K562 (cell line): Measurements from ENCODE around the gene SLC16A13. TPM values are rescaled to one million over a fixed set of nuclear protein-coding genes. Genes with fewer than 3 reads are reported as not detected.
A peak's percentile ranks its signal among the peaks of the same experiment; 100 is the strongest.

Source experiments
- ATAC-seq: fragments of 200-7000 bp; cut with Tn5 transposase; 3 replicates; pipeline ENCODE4 v1.9.1; 2020; ENCODE audit warnings: moderate library complexity
- BruUV-seq: library from RNA; stranded (reverse); fragments of 400-500 nt; replicated peaks from 2 replicates; lab custom pipeline; 2021; lab: Mats Ljungman, UMichigan
- CTCF ChIA-PET: fragments of 300-600 bp; formaldehyde crosslinking; extraction: SDS; loops from one replicate; lab custom pipeline; 2021; ENCODE audit warnings: low intra/inter-chr PET ratio; lab: Yijun Ruan, JAX
- POLR2A ChIA-PET: fragments of 300-600, 350-650 bp; sonication (Branson Sonifier 250); formaldehyde crosslinking; extraction: SDS; loops from one replicate; lab custom pipeline; 2021; ENCODE audit warnings: antibody characterized with exemption, inconsistent platforms; lab: Yijun Ruan, JAX
- DNase-seq, 4 experiments: peaks; one replicate each; pipeline versions ENCODE4 v3.0.0 to v3.0.0-alpha.2; 2011 to 2018; ENCODE audit warnings: low spot score in 3 of 4, mixed read lengths in 3 of 4; ENCODE audit errors: extremely low read depth in 1 of 4
- FAIRE-seq: peaks from 2 replicates; lab custom pipeline; 2011; peaks lifted over from hg19 to GRCh38; lab: Jason Lieb, UNC
- H2AFZ ChIP-seq: 2 replicates; pipeline ENCODE4 v1.6.0; 2011; ENCODE audit warnings: low read depth, low read length, control low read depth, inconsistent platforms
- H3K27ac ChIP-seq: fragments of 200-600 bp; 3 replicates; pipeline ENCODE4 v1.8.0; 2011; ENCODE audit warnings: low read depth, mild to moderate bottlenecking, control low read depth, inconsistent platforms, low read length, moderate library complexity, mixed read lengths; ENCODE audit errors: extremely low read depth
- H3K27me3 ChIP-seq, 2 experiments: fragments of 300-600 bp in 1 of 2; 2 replicates in 1 of 2; 3 replicates in 1 of 2; pipeline versions ENCODE4 v1.6.0 to v1.8.0; 2011; ENCODE audit warnings: inconsistent platforms in 2 of 2, low read length in 2 of 2, mild to moderate bottlenecking in 1 of 2, mixed read lengths in 1 of 2, moderate library complexity in 1 of 2; ENCODE audit not compliant: control insufficient read depth in 2 of 2, insufficient read depth in 2 of 2
- H3K36me3 ChIP-seq: fragments of 300-600 bp; 3 replicates; pipeline ENCODE4 v1.8.0; 2011; ENCODE audit warnings: mild to moderate bottlenecking, low read length, inconsistent platforms; ENCODE audit not compliant: control insufficient read depth, insufficient read depth
- H3K4me1 ChIP-seq, 2 experiments: fragments of 200-600 bp in 1 of 2; replicated peaks in 1 of 2; 2 replicates in 1 of 2; 3 replicates in 1 of 2; pipeline versions ENCODE4 v1.5.1 to v1.8.0; 2011; ENCODE audit warnings: inconsistent platforms in 2 of 2, low read length in 2 of 2, mild to moderate bottlenecking in 1 of 2, mixed read lengths in 1 of 2, moderate library complexity in 1 of 2; ENCODE audit not compliant: control insufficient read depth in 2 of 2, insufficient read depth in 2 of 2
- H3K4me2 ChIP-seq: 2 replicates; pipeline ENCODE4 v1.6.1; 2011; ENCODE audit warnings: low read length, control low read depth, inconsistent platforms, mixed read lengths; ENCODE audit not compliant: insufficient read depth
- H3K4me3 ChIP-seq: fragments of 200-600 bp; sonication (generic), shearing (Covaris generic); 2 replicates; pipeline ENCODE4 v1.5.1; 2016; ENCODE audit warnings: control low read depth, inconsistent platforms
- H3K79me2 ChIP-seq: fragments of 200-600 bp; 3 replicates; pipeline ENCODE4 v1.8.0; 2011; ENCODE audit warnings: low read length, inconsistent platforms; ENCODE audit not compliant: control insufficient read depth, insufficient read depth
- H3K9ac ChIP-seq, 2 experiments: 2 replicates each; pipeline versions ENCODE4 v1.6.0 to v1.6.1; 2011; ENCODE audit warnings: low read depth in 2 of 2, low read length in 2 of 2, control low read depth in 1 of 2, inconsistent platforms in 1 of 2, mild to moderate bottlenecking in 1 of 2, mixed read lengths in 1 of 2; ENCODE audit not compliant: insufficient read depth in 1 of 2
- H3K9me1 ChIP-seq: one replicate; pipeline ENCODE4 v1.6.0; 2011; ENCODE audit warnings: inconsistent platforms, mild to moderate bottlenecking, low read length, moderate library complexity; ENCODE audit not compliant: control insufficient read depth, insufficient read depth
- H3K9me3 ChIP-seq: replicated peaks from 2 replicates; pipeline ENCODE4 v1.5.1; 2011; ENCODE audit warnings: low read depth, low read length, inconsistent platforms; ENCODE audit not compliant: control insufficient read depth, insufficient read depth
- H4K20me1 ChIP-seq: replicated peaks from 2 replicates; pipeline ENCODE4 v1.6.1; 2011; ENCODE audit warnings: low read length, inconsistent platforms, mixed read lengths; ENCODE audit not compliant: control insufficient read depth, insufficient read depth
- AFF4 ChIP-seq: sonication (generic); formaldehyde crosslinking; IDR thresholded peaks from 2 replicates; pipeline ENCODE4 v1.8.0; 2023; ENCODE audit warnings: mild to moderate bottlenecking, missing genetic modification reagents
- FOXK1 ChIP-seq: sonication (generic); formaldehyde crosslinking; IDR thresholded peaks from 2 replicates; pipeline ENCODE4 v1.8.0; 2022; ENCODE audit warnings: missing genetic modification reagents, mild to moderate bottlenecking, borderline replicate concordance
- HDAC3 ChIP-seq: fragments of 450-650 bp; IDR thresholded peaks from 2 replicates; pipeline ENCODE4 v1.6.1; 2018; ENCODE audit warnings: borderline replicate concordance, mild to moderate bottlenecking, moderate library complexity; ENCODE audit not compliant: partially characterized antibody
- KLF13 ChIP-seq: fragments of 450-650 bp; IDR thresholded peaks from 2 replicates; pipeline ENCODE4 v1.6.1; 2016; ENCODE audit warnings: missing genetic modification characterization, low read depth, mild to moderate bottlenecking, missing compliant biosample characterization, moderate library complexity, borderline replicate concordance
- L3MBTL2 ChIP-seq: fragments of 450-650 bp; IDR thresholded peaks from 2 replicates; pipeline ENCODE4 v1.6.1; 2016; ENCODE audit warnings: mild to moderate bottlenecking, moderate library complexity
- MEF2D ChIP-seq: conservative IDR thresholded peaks from 2 replicates; pipeline ENCODE4 v1.6.1; 2016; ENCODE audit warnings: low read depth, missing genetic modification characterization, missing compliant biosample characterization
- MTA3 ChIP-seq: fragments of 450-650 bp; formaldehyde crosslinking; IDR thresholded peaks from 2 replicates; pipeline ENCODE4 v1.6.1; 2017; ENCODE audit warnings: mild to moderate bottlenecking, borderline replicate concordance
- POLR2H ChIP-seq: IDR thresholded peaks from 2 replicates; pipeline ENCODE4 v1.6.1; 2016; ENCODE audit warnings: missing genetic modification characterization, low read depth, mild to moderate bottlenecking, control low read depth, missing compliant biosample characterization, moderate library complexity
- RBM25 ChIP-seq: fragments of 200-400 bp; formaldehyde crosslinking; IDR thresholded peaks from 2 replicates; pipeline ENCODE4 v1.6.1; 2018; ENCODE audit warnings: low read length, low read depth, moderate library complexity; ENCODE audit not compliant: severe bottlenecking
- SIN3A ChIP-seq, 2 experiments: fragments of 150-350 bp in 1 of 2; IDR thresholded peaks; 2 replicates each; pipeline ENCODE4 v1.6.1; 2011 to 2016; ENCODE audit warnings: borderline replicate concordance in 2 of 2, low read depth in 2 of 2, low read length in 2 of 2, mild to moderate bottlenecking in 2 of 2, moderate library complexity in 2 of 2; ENCODE audit not compliant: control insufficient read depth in 1 of 2
- TCF7 ChIP-seq: sonication (generic); IDR thresholded peaks from 2 replicates; pipeline ENCODE4 v1.6.1; 2016; ENCODE audit warnings: antibody characterized with exemption, borderline replicate concordance
- ZNF695 ChIP-seq: fragments of 450-650 bp; formaldehyde crosslinking; IDR thresholded peaks from 2 replicates; pipeline ENCODE4 v1.4.0; 2020; ENCODE audit warnings: mild to moderate bottlenecking, moderate library complexity
- WGBS: fragments of 100-300 bp; shearing (Covaris generic); methylation state at CpG from one replicate; pipeline ENCODE4 v1.1.6; 2016; ENCODE audit warnings: low coverage, mixed read lengths; ENCODE audit not compliant: insufficient coverage; ENCODE audit errors: missing lambda C conversion rate; 5-methylcytosine and 5-hydroxymethylcytosine counted together
- in situ Hi-C: fragments of 300-500 bp; cut with MboI; formaldehyde crosslinking; loops from 4 replicates; pipeline ENCODE4 v1.15.0; 2018; ENCODE audit warnings: inconsistent platforms, mixed read lengths
- intact Hi-C: fragments of 100-400 bp; cut with micrococcal nuclease; formaldehyde crosslinking; loops from 2 replicates; pipeline ENCODE4 v1.14.2; 2022
- polyA plus RNA-seq, 8 experiments: library from polyadenylated mRNA; depleted of rRNA in 4 of 8; stranded (reverse) in 5 of 8; unstranded in 3 of 8; fragments of >200 nt; fragmentation: Nextera tagmentation in 2 of 8; fragmentation: Illumina TruSeq in 1 of 8; extraction: Ambion mirVana in 2 of 8; extraction: Trizol in 1 of 8; gene quantifications; 2 replicates each; pipeline versions ENCODE4 v1.2.1 to v1.2.3, GENCODE V29; 2011 to 2014; ENCODE audit warnings: inconsistent platforms in 1 of 8, missing spikeins in 1 of 8
- total RNA-seq, 7 experiments: library from RNA; depleted of rRNA in 6 of 7; stranded (reverse); fragments of >200 nt in 6 of 7; fragmentation: Illumina TruSeq in 2 of 7; extraction: Trizol in 2 of 7; gene quantifications; 2 replicates each; pipeline versions ENCODE4 v1.2.1 to v1.2.3, GENCODE V29; 2011 to 2021; ENCODE audit warnings: low replicate concordance in 1 of 7
- TF ChIP-seq, protein P1 (sequence below): fragments of 450-650 bp; IDR thresholded peaks from 2 replicates; pipeline ENCODE4 v1.7.1; 2018; ENCODE audit warnings: mild to moderate bottlenecking, low read depth; ENCODE audit not compliant: partially characterized antibody

Gene SLC16A13
- total and polyA plus RNA-seq, 9 of the 15 experiments (the other 6 are each of a cell fraction or from before 2014, with no cell fraction given) = 0.04 to 5.6 (median 0.87) TPM

DNA sequence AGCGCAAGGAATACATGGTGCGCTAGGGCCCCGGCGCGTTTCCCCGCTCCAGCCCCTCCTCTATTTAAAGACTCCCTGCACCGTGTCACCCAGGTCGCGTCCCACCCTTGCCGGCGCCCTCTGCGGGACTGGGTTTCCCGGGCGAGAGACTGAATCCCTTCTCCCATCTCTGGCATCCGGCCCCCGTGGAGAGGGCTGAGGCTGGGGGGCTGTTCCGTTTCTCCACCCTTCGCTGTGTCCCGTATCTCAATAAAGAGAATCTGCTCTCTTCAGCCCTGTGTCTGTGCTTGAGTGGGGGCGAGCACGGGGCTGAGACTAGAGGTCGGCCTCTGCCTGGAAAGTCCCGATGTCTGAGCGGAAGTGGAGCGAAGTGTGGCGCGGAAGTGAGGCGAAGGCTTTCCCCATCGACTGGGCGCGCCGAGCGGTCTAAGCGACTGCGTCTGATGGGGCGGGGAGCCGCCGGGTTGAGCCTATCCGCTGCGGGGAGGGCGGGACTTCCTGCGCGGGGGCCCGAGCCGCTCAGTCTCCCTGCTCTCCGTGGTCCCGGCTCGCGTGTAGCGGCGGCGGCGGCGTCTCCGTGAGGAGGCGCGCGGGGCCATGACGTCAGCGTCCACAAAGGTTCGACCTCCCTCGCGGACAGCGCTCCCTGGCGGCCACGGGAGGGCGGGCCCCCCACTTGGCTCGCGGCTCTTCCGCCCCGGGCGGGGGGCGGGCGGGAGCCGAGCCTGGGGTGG is 21.4 kb upstream of the SLC16A13 start:
- no peaks in the 10 kb centered on the region for H3K9me1 ChIP-seq
- H3K36me3 ChIP-seq = peaks cover 16% of the 10 kb centered on the region; the same call in 2 of the 3 replicates
- WGBS = 2% methylated on average over 33 of the region's 75 CpGs
- POLR2A ChIA-PET = interaction anchor here (0.6 to 1.5 kb wide), 3 partner anchors 22 to 280 kb away, joined by 3 to 4 read pairs (median 3); partner anchors contain the start of gene SLC16A13
- H3K27me3 ChIP-seq = no peaks in the 10 kb centered on the region
- ATAC-seq = peak; percentile 92
- FAIRE-seq = peak; percentile 82
- peak overlapping the region; percentile 78 for H2AFZ ChIP-seq
- DNase-seq = peak; percentile 82 to 95 (median 86)
- H3K4me2 ChIP-seq = peak overlapping the region; percentile 100
- BruUV-seq = no TSS peak
- CTCF ChIA-PET = interaction anchor here (1.0 kb wide), 1 partner anchor 100 kb away, joined by 3 read pairs; no protein-coding TSS in a partner anchor
- H3K4me1 ChIP-seq = peaks cover 39 to 50% of the 10 kb centered on the region in 2 experiments
- peak overlapping the region; percentile 88 to 98 for H3K9ac ChIP-seq
- in situ Hi-C loops = loop anchor here (5.0 kb wide), 1 partner anchor 172 kb away; no protein-coding TSS in a partner anchor
- intact Hi-C loops = loop anchor here (5.0 kb wide), 1 partner anchor 347 kb away; no protein-coding TSS in a partner anchor
- no peaks in the 10 kb centered on the region for H3K9me3 ChIP-seq
- H4K20me1 ChIP-seq = no peaks in the 10 kb centered on the region
- H3K27ac ChIP-seq = peak overlapping the region; percentile 96
- peak overlapping the region; percentile 81 for H3K4me3 ChIP-seq
- peaks cover 53% of the 10 kb centered on the region for H3K79me2 ChIP-seq
- peak; percentile 63 for TF ChIP-seq RBM25
- TF ChIP-seq, protein P1, sequence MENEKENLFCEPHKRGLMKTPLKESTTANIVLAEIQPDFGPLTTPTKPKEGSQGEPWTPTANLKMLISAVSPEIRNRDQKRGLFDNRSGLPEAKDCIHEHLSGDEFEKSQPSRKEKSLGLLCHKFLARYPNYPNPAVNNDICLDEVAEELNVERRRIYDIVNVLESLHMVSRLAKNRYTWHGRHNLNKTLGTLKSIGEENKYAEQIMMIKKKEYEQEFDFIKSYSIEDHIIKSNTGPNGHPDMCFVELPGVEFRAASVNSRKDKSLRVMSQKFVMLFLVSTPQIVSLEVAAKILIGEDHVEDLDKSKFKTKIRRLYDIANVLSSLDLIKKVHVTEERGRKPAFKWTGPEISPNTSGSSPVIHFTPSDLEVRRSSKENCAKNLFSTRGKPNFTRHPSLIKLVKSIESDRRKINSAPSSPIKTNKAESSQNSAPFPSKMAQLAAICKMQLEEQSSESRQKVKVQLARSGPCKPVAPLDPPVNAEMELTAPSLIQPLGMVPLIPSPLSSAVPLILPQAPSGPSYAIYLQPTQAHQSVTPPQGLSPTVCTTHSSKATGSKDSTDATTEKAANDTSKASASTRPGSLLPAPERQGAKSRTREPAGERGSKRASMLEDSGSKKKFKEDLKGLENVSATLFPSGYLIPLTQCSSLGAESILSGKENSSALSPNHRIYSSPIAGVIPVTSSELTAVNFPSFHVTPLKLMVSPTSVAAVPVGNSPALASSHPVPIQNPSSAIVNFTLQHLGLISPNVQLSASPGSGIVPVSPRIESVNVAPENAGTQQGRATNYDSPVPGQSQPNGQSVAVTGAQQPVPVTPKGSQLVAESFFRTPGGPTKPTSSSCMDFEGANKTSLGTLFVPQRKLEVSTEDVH = peak; percentile 63
- TF ChIP-seq ZNF695 (CRISPR knock-in tag) = no peak
- TF ChIP-seq MTA3 = peak; percentile 91
- peak; percentile 67; the same call in 1 of the 2 replicates for TF ChIP-seq AFF4 (CRISPR knock-in tag)
- TF ChIP-seq MEF2D (tag) = no peak
- TF ChIP-seq KLF13 (tag) = no peak
- 0 out of 4 replicates have a peak, but pooled peaks of 1 of the 2 experiments have one; percentile 15 for TF ChIP-seq SIN3A (IDR thresholded peaks at IDR 0.05; ENCODE audit: borderline replicate concordance in 2 of 2, control insufficient read depth in 1 of 2, low read depth in 2 of 2, low read length in 2 of 2)
- peak; percentile 14; the same call in 1 of the 2 replicates for TF ChIP-seq L3MBTL2
- peak; percentile 75; the same call in 1 of the 2 replicates for TF ChIP-seq FOXK1 (CRISPR knock-in tag)
- no peak; the same call in 1 of the 2 replicates for TF ChIP-seq TCF7
- TF ChIP-seq HDAC3 = no peak
- TF ChIP-seq POLR2H (tag) = 0 out of 2 replicates have a peak, but pooled peaks have one; percentile 51
